Stomach (tissue), 9 donors: ENCODE data around the gene TSFM. TPM values are rescaled to one million over a fixed set of nuclear protein-coding genes. Genes with fewer than 3 reads are reported as not detected.

Experiments used
- DNase-seq, 2 donors: peaks; one replicate each; pipeline versions ENCODE4 v3.0.0 to v3.0.0-alpha.2; 2013 to 2019
- H3K27ac ChIP-seq, 5 donors: fragments of 200-600 bp in 4 of 5; sonication (generic) in 4 of 5; one replicate each; pipeline ENCODE4 v1.5.1; 2013 to 2019; ENCODE audit warnings: mild to moderate bottlenecking in 1 of 5, moderate library complexity in 1 of 5
- H3K27me3 ChIP-seq, 3 donors: fragments of 200-600 bp; sonication (generic); one replicate each; pipeline ENCODE4 v1.5.1; 2017 to 2019; ENCODE audit warnings: mixed run types in 1 of 3
- H3K36me3 ChIP-seq, 4 donors: fragments of 200-600 bp; sonication (generic); 1 replicate in 3 of 4; 2 replicates in 1 of 4; pipeline ENCODE4 v1.5.1; 2016 to 2019
- H3K4me1 ChIP-seq, 4 donors: fragments of 200-600 bp; sonication (generic); one replicate each; pipeline ENCODE4 v1.5.1; 2016 to 2019
- H3K4me3 ChIP-seq, 4 donors: fragments of 200-600 bp; sonication (generic) in 3 of 4; one replicate each; pipeline ENCODE4 v1.5.1; 2016 to 2019; ENCODE audit warnings: mild to moderate bottlenecking in 1 of 4
- H3K9me3 ChIP-seq, 4 donors: fragments of 200-600 bp; sonication (generic); one replicate each; pipeline ENCODE4 v1.5.1; 2016 to 2019
- CTCF ChIP-seq, 7 experiments: fragments of 450-650 bp in 4 of 7; fragments of 200-600 bp in 3 of 7; sonication (generic) in 3 of 7; IDR thresholded peaks; one replicate each; pipeline ENCODE4 v1.5.1; 2016 to 2019; ENCODE audit warnings: antibody characterized with exemption in 7 of 7, control low read depth in 2 of 7, mild to moderate bottlenecking in 1 of 7
- EP300 ChIP-seq: sonication (generic); formaldehyde crosslinking; IDR thresholded peaks from one replicate; pipeline ENCODE4 v1.6.1; 2017; ENCODE audit warnings: antibody characterized with exemption
- POLR2A ChIP-seq, 4 donors: fragments of 450-650 bp; IDR thresholded peaks; one replicate each; pipeline ENCODE4 v1.6.1; 2016; ENCODE audit warnings: antibody characterized with exemption in 4 of 4, control low read depth in 2 of 4, mild to moderate bottlenecking in 1 of 4, moderate library complexity in 1 of 4
- POLR2AphosphoS5 ChIP-seq, 3 donors: sonication (generic); formaldehyde crosslinking; IDR thresholded peaks; one replicate each; pipeline ENCODE4 v1.6.1; 2016; ENCODE audit warnings: antibody characterized with exemption in 3 of 3
- WGBS, 5 donors: extraction: QIAGEN DNeasy Blood & Tissue Kit in 3 of 5; methylation state at CpG; one replicate each; pipeline versions ENCODE4 v1.1.5 to v1.1.7; 2013 to 2018; 5-methylcytosine and 5-hydroxymethylcytosine counted together
- intact Hi-C: fragments of 100-400 bp; cut with DNase I; formaldehyde crosslinking; loops from one replicate; pipeline ENCODE4 v1.15.1; 2023; ENCODE audit warnings: low total_unique reads
- polyA plus RNA-seq, 3 donors: library from polyadenylated mRNA; stranded (reverse); fragments of 200-250 nt; gene quantifications; one replicate each; pipeline ENCODE4 v1.2.3, GENCODE V29; 2013
- total RNA-seq, 5 donors: library from RNA; depleted of rRNA; stranded (reverse); fragments of >200 nt; gene quantifications; one replicate each; pipeline versions ENCODE4 v1.1.0 to v1.2.3, GENCODE V29; 2014 to 2016
- donor health status: healthy with polysubstance abuse.
- donor health status: Bipolar disorder and iron deficiency.
- donor health status: healthy.

TSFM gene
- total and polyA plus RNA-seq, 8 donors: 2.3 to 39.3 (median 13.5) TPM

GRCh38 chr12:57765698-57766463 is 16.7 kb upstream of the TSFM start:
- Histone ChIP-seq H3K27ac (no peak overlapping the region), H3K36me3 (peaks cover 0 to 26% (median 23%) of the 10 kb centered on the region in 4 donors)

GRCh38 chr12:57766464-57767304 is 15.9 kb upstream of the TSFM start, which contains the start of gene CYP27B1:
Gene CYP27B1 (minus strand): TSS chr12:57767078. CDS start chr12:57767041, 37 bp downstream.
- WGBS, 5 donors: 3 to 8% (median 5%) methylated on average over 27 to 38 of the region's 38 CpGs
- TF ChIP-seq CTCF (IDR thresholded peaks at IDR 0.05) (no peak), POLR2A (IDR thresholded peaks at IDR 0.05) (no peak), EP300 (no peak), POLR2AphosphoS5 (IDR thresholded peaks at IDR 0.05) (no peak)
- Histone ChIP-seq H3K27me3 (peaks cover 10 to 60% (median 39%) of the 10 kb centered on the region in 3 donors), H3K9me3 (no peaks in the 10 kb centered on the region), H3K4me3 (peak within 1 kb of the TSS; percentile 42 to 65 (median 45)), H3K27ac (peak within 1 kb of the TSS in 1 of 5 donors; percentile 22), H3K36me3 (peaks cover 0 to 26% (median 23%) of the 10 kb centered on the region in 4 donors), H3K4me1 (peaks cover 35 to 47% (median 44%) of the 10 kb centered on the region in 4 donors)
- peak in 1 of 2 donors; percentile 52 for DNase-seq
- intact Hi-C loops: no loop called here

More at GRCh38 chr12:57765698-57766463, 16.7 kb upstream of the TSFM start:
- H3K9me3 ChIP-seq: no peaks in the 10 kb centered on the region
- TF ChIP-seq POLR2AphosphoS5 (IDR thresholded peaks at IDR 0.05) (no peak), EP300 (no peak), POLR2A (IDR thresholded peaks at IDR 0.05) (no peak), CTCF (IDR thresholded peaks at IDR 0.05) (no peak)
- DNase-seq: peak in 1 of 2 donors; percentile 28
- H3K4me1 ChIP-seq: peaks cover 29 to 39% (median 36%) of the 10 kb centered on the region in 4 donors
- intact Hi-C loops: no loop called here
- peaks cover 10 to 67% (median 39%) of the 10 kb centered on the region in 3 donors for H3K27me3 ChIP-seq
- 3 to 9% (median 3%) methylated on average over 20 to 40 of the region's 40 CpGs for WGBS, 5 donors
- peak overlapping the region; percentile 42 to 65 (median 45) for H3K4me3 ChIP-seq

GRCh38 chr12:57767305-57767698 is 15.3 kb upstream of the TSFM start:
- Histone ChIP-seq H3K27ac (no peak overlapping the region), H3K27me3 (peaks cover 10 to 54% (median 39%) of the 10 kb centered on the region in 3 donors), H3K9me3 (no peaks in the 10 kb centered on the region), H3K4me1 (peaks cover 35 to 47% (median 45%) of the 10 kb centered on the region in 4 donors), H3K4me3 (no peak overlapping the region), H3K36me3 (peaks cover 0 to 26% (median 23%) of the 10 kb centered on the region in 4 donors)
- TF ChIP-seq POLR2A (IDR thresholded peaks at IDR 0.05): no peak
- TF ChIP-seq CTCF (IDR thresholded peaks at IDR 0.05): no peak
- no peak for TF ChIP-seq POLR2AphosphoS5 (IDR thresholded peaks at IDR 0.05)
- no peak for TF ChIP-seq EP300
- intact Hi-C loops: no loop called here
- no peak for DNase-seq

- intact Hi-C loops: no loop called here
- DNase-seq: peak in 1 of 2 donors; percentile 1
- peaks cover 10 to 48% (median 39%) of the 10 kb centered on the region in 3 donors for H3K27me3 ChIP-seq
- peaks cover 0 to 26% (median 23%) of the 10 kb centered on the region in 4 donors for H3K36me3 ChIP-seq
- H3K9me3 ChIP-seq: no peaks in the 10 kb centered on the region
- H3K4me1 ChIP-seq: peaks cover 35 to 49% (median 48%) of the 10 kb centered on the region in 4 donors
- TF ChIP-seq POLR2A (IDR thresholded peaks at IDR 0.05): no peak
- no peak for TF ChIP-seq CTCF (IDR thresholded peaks at IDR 0.05)
- TF ChIP-seq POLR2AphosphoS5 (IDR thresholded peaks at IDR 0.05): no peak
- TF ChIP-seq EP300: no peak
- 94 to 95% (median 95%) methylated on average over 3 of the region's 3 CpGs for WGBS, 5 donors
- H3K4me3 ChIP-seq: no peak overlapping the region
- H3K27ac ChIP-seq: no peak overlapping the region
Observed at GRCh38 chr12:57767876-57768275, 14.7 kb upstream of the TSFM start.
